ENCODE results near the gene PLEKHM2.

The PLEKHM2 gene

GRCh38 chr1:15748264-15748663, 64.1 kb downstream of the PLEKHM2 start:
- Histone ChIP-seq H4K20me1 (ENCODE audit: insufficient read depth, low read length) (no peaks in the 10 kb centered on the region), H3K4me2 (ENCODE audit: low read length) (no peak overlapping the region), H3K9me3 (ENCODE audit: insufficient read depth, low read length) (no peaks in the 10 kb centered on the region), H3K4me1 (ENCODE audit: low read length) (no peaks in the 10 kb centered on the region), H3K79me2 (ENCODE audit: low read length) (no peaks in the 10 kb centered on the region), H3K27me3 (ENCODE audit: low read depth, low read length) (no peaks in the 10 kb centered on the region), H3K27ac (ENCODE audit: low read length) (no peak overlapping the region), H3K4me3 (ENCODE audit: low read length) (no peak overlapping the region), H3K36me3 (replicated peaks; ENCODE audit: low read depth, low read length) (no peaks in the 10 kb centered on the region), H3K9ac (ENCODE audit: low read length) (no peak overlapping the region), H2AFZ (ENCODE audit: low read depth, low read length) (no peak overlapping the region)
- TF ChIP-seq CTCF (IDR thresholded peaks at IDR 0.05; ENCODE audit: low read depth, low read length) (no peak), EZH2phosphoT487 (IDR thresholded peaks at IDR 0.05; ENCODE audit: low read depth) (no peak)

- H3K4me1 ChIP-seq (ENCODE audit: low read length): no peaks in the 10 kb centered on the region
- no peak overlapping the region for H2AFZ ChIP-seq (ENCODE audit: low read depth, low read length)
- no peak overlapping the region for H3K4me2 ChIP-seq (ENCODE audit: low read length)
Observed at GRCh38 chr1:15748690-15749398, 64.7 kb downstream of the PLEKHM2 start.

GRCh38 chr1:15749399-15750291, 65.5 kb downstream of the PLEKHM2 start:
- H3K9ac ChIP-seq (ENCODE audit: low read length): no peak overlapping the region
- H2AFZ ChIP-seq (ENCODE audit: low read depth, low read length): no peak overlapping the region
- no peak overlapping the region for H3K27ac ChIP-seq (ENCODE audit: low read length)
- no peaks in the 10 kb centered on the region for H3K4me1 ChIP-seq (ENCODE audit: low read length)
- no peaks in the 10 kb centered on the region for H3K36me3 ChIP-seq (replicated peaks; ENCODE audit: low read depth, low read length)
- TF ChIP-seq EZH2phosphoT487 (IDR thresholded peaks at IDR 0.05; ENCODE audit: low read depth): no peak
- no peak for TF ChIP-seq CTCF (IDR thresholded peaks at IDR 0.05; ENCODE audit: low read depth, low read length)
- H3K27me3 ChIP-seq (ENCODE audit: low read depth, low read length): no peaks in the 10 kb centered on the region
- no peak overlapping the region for H3K4me2 ChIP-seq (ENCODE audit: low read length)
- H3K4me3 ChIP-seq (ENCODE audit: low read length): no peak overlapping the region
- no peaks in the 10 kb centered on the region for H3K9me3 ChIP-seq (ENCODE audit: insufficient read depth, low read length)
- no peaks in the 10 kb centered on the region for H4K20me1 ChIP-seq (ENCODE audit: insufficient read depth, low read length)
- H3K79me2 ChIP-seq (ENCODE audit: low read length): no peaks in the 10 kb centered on the region

More at GRCh38 chr1:15748690-15749398, 64.7 kb downstream of the PLEKHM2 start:
- no peaks in the 10 kb centered on the region for H3K9me3 ChIP-seq (ENCODE audit: insufficient read depth, low read length)
- H3K27ac ChIP-seq (ENCODE audit: low read length): no peak overlapping the region
- H3K36me3 ChIP-seq (replicated peaks; ENCODE audit: low read depth, low read length): no peaks in the 10 kb centered on the region
- no peak overlapping the region for H3K4me3 ChIP-seq (ENCODE audit: low read length)
- H3K27me3 ChIP-seq (ENCODE audit: low read depth, low read length): no peaks in the 10 kb centered on the region
- H4K20me1 ChIP-seq (ENCODE audit: insufficient read depth, low read length): no peaks in the 10 kb centered on the region
- H3K79me2 ChIP-seq (ENCODE audit: low read length): no peaks in the 10 kb centered on the region
- no peak overlapping the region for H3K9ac ChIP-seq (ENCODE audit: low read length)
- TF ChIP-seq EZH2phosphoT487 (IDR thresholded peaks at IDR 0.05; ENCODE audit: low read depth) (no peak), CTCF (IDR thresholded peaks at IDR 0.05; ENCODE audit: low read depth, low read length) (no peak)

GRCh38 chr1:15750924-15751323, 66.8 kb downstream of the PLEKHM2 start:
- no peak overlapping the region for H2AFZ ChIP-seq (ENCODE audit: low read depth, low read length)
- H3K36me3 ChIP-seq (replicated peaks; ENCODE audit: low read depth, low read length): no peaks in the 10 kb centered on the region
- no peak overlapping the region for H3K9ac ChIP-seq (ENCODE audit: low read length)
- H3K4me1 ChIP-seq (ENCODE audit: low read length): no peaks in the 10 kb centered on the region
- no peaks in the 10 kb centered on the region for H3K27me3 ChIP-seq (ENCODE audit: low read depth, low read length)
- no peak overlapping the region for H3K4me2 ChIP-seq (ENCODE audit: low read length)
- no peaks in the 10 kb centered on the region for H3K79me2 ChIP-seq (ENCODE audit: low read length)
- no peak overlapping the region for H3K27ac ChIP-seq (ENCODE audit: low read length)
- no peaks in the 10 kb centered on the region for H4K20me1 ChIP-seq (ENCODE audit: insufficient read depth, low read length)
- H3K4me3 ChIP-seq (ENCODE audit: low read length): no peak overlapping the region
- TF ChIP-seq CTCF (IDR thresholded peaks at IDR 0.05; ENCODE audit: low read depth, low read length) (no peak), EZH2phosphoT487 (IDR thresholded peaks at IDR 0.05; ENCODE audit: low read depth) (no peak)
- H3K9me3 ChIP-seq (ENCODE audit: insufficient read depth, low read length): no peaks in the 10 kb centered on the region
